Endothelial cell of umbilical vein (primary cell): ENCODE data around the gene MAT2A. TPM values are rescaled to one million over a fixed set of nuclear protein-coding genes. Genes with fewer than 3 reads are reported as not detected.

Experiments used
- BruUV-seq: library from RNA; stranded (reverse); fragments of 400-500 nt; replicated peaks from 2 replicates; lab custom pipeline; 2021; lab: Mats Ljungman, UMichigan
- CTCF ChIA-PET: fragments of 300-600, 350-600 bp; sonication (Branson Sonifier 250); formaldehyde crosslinking; loops from one replicate; lab custom pipeline; 2021; ENCODE audit warnings: antibody characterized with exemption, inconsistent platforms; lab: Charles Lee
- POLR2A ChIA-PET: fragments of 300-600, 350-600 bp; sonication (Branson Sonifier 250); formaldehyde crosslinking; loops from one replicate; lab custom pipeline; 2021; ENCODE audit warnings: antibody characterized with exemption, inconsistent platforms; lab: Charles Lee
- DNase-seq: peaks from one replicate; pipeline ENCODE4 v3.0.0-alpha.2; 2011; ENCODE audit warnings: low read depth, low spot score
- FAIRE-seq: peaks from 2 replicates; lab custom pipeline; 2011; peaks lifted over from hg19 to GRCh38; lab: Jason Lieb, UNC
- H2AFZ ChIP-seq: 2 replicates; pipeline ENCODE4 v1.6.0; 2012; ENCODE audit warnings: low read depth, low read length, control low read depth, inconsistent platforms
- H3K27ac ChIP-seq: 2 replicates; pipeline ENCODE4 v1.5.1; 2011; ENCODE audit warnings: low read depth, mild to moderate bottlenecking, control low read depth, low read length, moderate library complexity; ENCODE audit not compliant: insufficient read depth
- H3K27me3 ChIP-seq, 2 experiments: 2 replicates each; pipeline versions ENCODE4 v1.6.0 to v1.6.1; 2011; ENCODE audit warnings: low read length in 2 of 2, mixed read lengths in 1 of 2; ENCODE audit not compliant: control insufficient read depth in 2 of 2, insufficient read depth in 2 of 2
- H3K36me3 ChIP-seq, 2 experiments: 2 replicates in 1 of 2; 3 replicates in 1 of 2; pipeline ENCODE4 v1.5.1; 2011; ENCODE audit warnings: low read length in 2 of 2, mild to moderate bottlenecking in 1 of 2, moderate library complexity in 1 of 2; ENCODE audit not compliant: control insufficient read depth in 2 of 2, insufficient read depth in 2 of 2; ENCODE audit errors: extremely low read depth in 1 of 2
- H3K4me1 ChIP-seq: 3 replicates; pipeline ENCODE4 v1.5.1; 2011; ENCODE audit warnings: mild to moderate bottlenecking, low read length; ENCODE audit not compliant: control insufficient read depth, insufficient read depth; ENCODE audit errors: extremely low read depth
- H3K4me2 ChIP-seq: 2 replicates; pipeline ENCODE4 v1.6.1; 2011; ENCODE audit warnings: low read length, control low read depth, mixed read lengths; ENCODE audit not compliant: insufficient read depth
- H3K4me3 ChIP-seq, 3 experiments: fragments of 200-600 bp in 1 of 3; sonication (generic), shearing (Covaris generic) in 1 of 3; replicated peaks in 1 of 3; 2 replicates each; pipeline ENCODE4 v1.5.1; 2011 to 2016; ENCODE audit warnings: control low read depth in 3 of 3, low read length in 3 of 3, mild to moderate bottlenecking in 2 of 3, inconsistent platforms in 1 of 3, low read depth in 1 of 3, moderate library complexity in 1 of 3; ENCODE audit not compliant: insufficient read depth in 1 of 3
- H3K79me2 ChIP-seq: 2 replicates; pipeline ENCODE4 v1.6.0; 2012; ENCODE audit warnings: low read length, inconsistent platforms; ENCODE audit not compliant: control insufficient read depth, insufficient read depth
- H3K9ac ChIP-seq: replicated peaks from 2 replicates; pipeline ENCODE3; 2011; ENCODE audit warnings: low read length, control low read depth; ENCODE audit not compliant: insufficient read depth; ENCODE audit errors: extremely low read depth
- H3K9me1 ChIP-seq: replicated peaks from 3 replicates; pipeline ENCODE4 v1.6.0; 2011; ENCODE audit warnings: mild to moderate bottlenecking, low read length; ENCODE audit not compliant: control insufficient read depth, insufficient read depth; ENCODE audit errors: extremely low read depth
- H3K9me3 ChIP-seq: replicated peaks from 2 replicates; pipeline ENCODE4 v1.5.1; 2012; ENCODE audit warnings: low read length, inconsistent platforms; ENCODE audit not compliant: control insufficient read depth, insufficient read depth
- H4K20me1 ChIP-seq: replicated peaks from 2 replicates; pipeline ENCODE3; 2011; ENCODE audit warnings: mild to moderate bottlenecking, low read length; ENCODE audit not compliant: control insufficient read depth, insufficient read depth; ENCODE audit errors: extremely low read depth
- EZH2 ChIP-seq: IDR thresholded peaks from 2 replicates; pipeline ENCODE4 v1.6.1; 2012; ENCODE audit warnings: borderline replicate concordance, low read depth, mild to moderate bottlenecking, moderate library complexity, low read length, inconsistent platforms; ENCODE audit not compliant: severe bottlenecking
- FOS ChIP-seq: IDR thresholded peaks from 2 replicates; pipeline ENCODE4 v1.6.1; 2011; ENCODE audit warnings: mild to moderate bottlenecking, low read length, moderate library complexity, borderline replicate concordance; ENCODE audit not compliant: insufficient read depth
- GATA2 ChIP-seq: IDR thresholded peaks from 2 replicates; pipeline ENCODE4 v1.7.0; 2011; ENCODE audit warnings: low read depth, mild to moderate bottlenecking, moderate library complexity, mixed read lengths, low read length; ENCODE audit not compliant: insufficient read length, insufficient read depth
- JUN ChIP-seq: IDR thresholded peaks from 2 replicates; pipeline ENCODE4 v1.6.1; 2011; ENCODE audit warnings: borderline replicate concordance, low read depth; ENCODE audit not compliant: insufficient read length, insufficient read depth
- MYC ChIP-seq: IDR thresholded peaks from one replicate; pipeline ENCODE4 v1.6.1; 2011; ENCODE audit warnings: mild to moderate bottlenecking, low read depth, low read length
- POLR2A ChIP-seq: IDR thresholded peaks from 2 replicates; pipeline ENCODE4 v1.6.1; 2012; ENCODE audit warnings: low read depth, mild to moderate bottlenecking, control low read depth, low read length
- POLR2AphosphoS5 ChIP-seq: IDR thresholded peaks from 2 replicates; pipeline ENCODE4 v1.6.1; 2012; ENCODE audit warnings: low read depth, mild to moderate bottlenecking, control low read depth, low read length, moderate library complexity; ENCODE audit not compliant: insufficient read depth
- dilution Hi-C: fragments of 300-500 bp; cut with MboI; formaldehyde crosslinking; loops from one replicate; pipeline ENCODE4 v1.15.0; 2019; ENCODE audit warnings: low sequenced_read_pairs; ENCODE audit not compliant: extremely low pct_ligation_motif_present
- intact Hi-C: fragments of 100-400 bp; cut with micrococcal nuclease; formaldehyde crosslinking; loops from one replicate; pipeline ENCODE4 v1.10.0; 2022
- polyA plus RNA-seq, 4 experiments: library from polyadenylated mRNA; depleted of rRNA in 3 of 4; stranded (reverse) in 3 of 4; unstranded in 1 of 4; fragments of >200 nt; gene quantifications; 2 replicates each; pipeline versions ENCODE4 v1.2.1 to v1.2.3, GENCODE V29; 2011 to 2012; ENCODE audit warnings: missing spikeins in 1 of 4
- total RNA-seq: library from RNA; stranded (reverse); gene quantifications from 2 replicates; pipeline ENCODE4 v1.2.3, GENCODE V29; 2021
- TF ChIP-seq, protein P1 (sequence below): IDR thresholded peaks from 2 replicates; pipeline ENCODE4 v1.6.1; 2011; ENCODE audit not compliant: insufficient read depth, insufficient read length
- TF ChIP-seq, protein P2 (sequence below), 2 donors: IDR thresholded peaks; 1 replicate in 1 of 2; 2 replicates in 1 of 2; pipeline ENCODE4 v1.5.1; 2011; ENCODE audit warnings: low read length in 2 of 2, mild to moderate bottlenecking in 2 of 2, moderate library complexity in 2 of 2, control low read depth in 1 of 2, inconsistent platforms in 1 of 2, low read depth in 1 of 2; ENCODE audit not compliant: insufficient read depth in 1 of 2; ENCODE audit errors: extremely low read depth in 1 of 2

Gene MAT2A
- total and polyA plus RNA-seq, 2 donors (not counting 3 experiments of a cell fraction or from before 2014, with no cell fraction given) = 172 to 257 TPM

DNA sequence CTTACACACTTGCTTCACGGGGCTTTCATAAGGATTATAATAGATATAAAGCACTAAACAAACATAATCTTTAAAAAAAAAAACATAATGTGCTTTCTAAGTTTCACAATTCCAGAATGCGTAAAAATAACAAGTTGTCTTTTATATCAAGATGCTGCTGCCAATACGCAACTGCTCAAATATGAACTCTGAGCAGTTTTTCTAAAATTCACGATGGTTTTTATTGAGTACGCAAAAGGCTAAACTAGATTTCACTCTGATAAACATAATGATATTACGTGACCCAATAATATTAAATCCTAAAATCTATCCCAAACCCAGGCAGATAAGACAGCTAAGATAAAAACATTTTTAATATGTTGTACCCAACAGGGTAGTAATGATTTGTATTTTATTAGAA, 24.6 kb upstream of the MAT2A start:
- Histone ChIP-seq H2AFZ (no peak overlapping the region), H3K9me1 (no peaks in the 10 kb centered on the region), H3K9me3 (no peaks in the 10 kb centered on the region), H3K4me3 (no peak overlapping the region), H3K36me3 (no peaks in the 10 kb centered on the region), H4K20me1 (no peaks in the 10 kb centered on the region), H3K4me2 (no peak overlapping the region), H3K4me1 (peaks cover 14% of the 10 kb centered on the region), H3K9ac (no peak overlapping the region), H3K27ac (no peak overlapping the region), H3K27me3 (no peaks in the 10 kb centered on the region), H3K79me2 (no peaks in the 10 kb centered on the region)
- intact Hi-C loops = no loop called here
- no peak for FAIRE-seq
- BruUV-seq = no TSS peak
- dilution Hi-C loops = no loop called here
- ChIA-PET POLR2A (interaction anchor here (0.5 kb wide), 1 partner anchor 196 kb away, joined by 3 read pairs; no protein-coding TSS in a partner anchor), CTCF (no interaction called here)
- no peak for DNase-seq
- TF ChIP-seq, protein P1, sequence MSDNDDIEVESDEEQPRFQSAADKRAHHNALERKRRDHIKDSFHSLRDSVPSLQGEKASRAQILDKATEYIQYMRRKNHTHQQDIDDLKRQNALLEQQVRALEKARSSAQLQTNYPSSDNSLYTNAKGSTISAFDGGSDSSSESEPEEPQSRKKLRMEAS = no peak
- TF ChIP-seq MYC (no peak), EZH2 (no peak), POLR2AphosphoS5 (no peak), FOS (no peak), JUN (no peak), POLR2A (no peak), GATA2 (no peak)
- TF ChIP-seq, protein P2, sequence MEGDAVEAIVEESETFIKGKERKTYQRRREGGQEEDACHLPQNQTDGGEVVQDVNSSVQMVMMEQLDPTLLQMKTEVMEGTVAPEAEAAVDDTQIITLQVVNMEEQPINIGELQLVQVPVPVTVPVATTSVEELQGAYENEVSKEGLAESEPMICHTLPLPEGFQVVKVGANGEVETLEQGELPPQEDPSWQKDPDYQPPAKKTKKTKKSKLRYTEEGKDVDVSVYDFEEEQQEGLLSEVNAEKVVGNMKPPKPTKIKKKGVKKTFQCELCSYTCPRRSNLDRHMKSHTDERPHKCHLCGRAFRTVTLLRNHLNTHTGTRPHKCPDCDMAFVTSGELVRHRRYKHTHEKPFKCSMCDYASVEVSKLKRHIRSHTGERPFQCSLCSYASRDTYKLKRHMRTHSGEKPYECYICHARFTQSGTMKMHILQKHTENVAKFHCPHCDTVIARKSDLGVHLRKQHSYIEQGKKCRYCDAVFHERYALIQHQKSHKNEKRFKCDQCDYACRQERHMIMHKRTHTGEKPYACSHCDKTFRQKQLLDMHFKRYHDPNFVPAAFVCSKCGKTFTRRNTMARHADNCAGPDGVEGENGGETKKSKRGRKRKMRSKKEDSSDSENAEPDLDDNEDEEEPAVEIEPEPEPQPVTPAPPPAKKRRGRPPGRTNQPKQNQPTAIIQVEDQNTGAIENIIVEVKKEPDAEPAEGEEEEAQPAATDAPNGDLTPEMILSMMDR (IDR thresholded peaks at IDR 0.05; ENCODE audit: extremely low read depth in 1 of 2, insufficient read depth in 1 of 2, low read depth in 1 of 2, low read length in 2 of 2) = no peak
